Mesenchymal stem cell (in vitro differentiated cells and primary cell): ENCODE measurements around the gene ZC3H13.

Experiments
- DNase-seq: peaks from one replicate; pipeline ENCODE4 v3.0.0-alpha.2; 2013
- H2AFZ ChIP-seq: one replicate; pipeline ENCODE4 v1.6.1; 2013; ENCODE audit warnings: low read depth, mild to moderate bottlenecking, control low read depth, inconsistent platforms, low read length, moderate library complexity
- H2AK5ac ChIP-seq: 2 replicates; pipeline ENCODE4 v1.6.1; 2013; ENCODE audit warnings: low read length, moderate library complexity, mild to moderate bottlenecking, inconsistent platforms; ENCODE audit not compliant: severe bottlenecking
- H2BK120ac ChIP-seq: one replicate; pipeline ENCODE4 v1.6.1; 2013; ENCODE audit warnings: low read depth, mild to moderate bottlenecking, inconsistent platforms, low read length, moderate library complexity
- H2BK12ac ChIP-seq, 2 experiments: one replicate each; pipeline ENCODE4 v1.6.1; 2013; ENCODE audit warnings: inconsistent platforms in 2 of 2, low read length in 2 of 2, mild to moderate bottlenecking in 2 of 2, moderate library complexity in 2 of 2, control low read depth in 1 of 2
- H2BK15ac ChIP-seq: one replicate; pipeline ENCODE4 v1.6.1; 2013; ENCODE audit warnings: mild to moderate bottlenecking, low read depth, inconsistent platforms; ENCODE audit not compliant: poor library complexity, severe bottlenecking
- H2BK5ac ChIP-seq: 2 replicates; pipeline ENCODE4 v1.6.1; 2013; ENCODE audit warnings: low read depth, mild to moderate bottlenecking, low read length, control low read depth, inconsistent platforms; ENCODE audit not compliant: poor library complexity, severe bottlenecking
- H3K14ac ChIP-seq, 2 experiments: one replicate each; pipeline ENCODE4 v1.6.1; 2013; ENCODE audit warnings: inconsistent platforms in 2 of 2, low read length in 2 of 2, control low read depth in 1 of 2, mild to moderate bottlenecking in 1 of 2, moderate library complexity in 1 of 2
- H3K18ac ChIP-seq, 2 experiments: one replicate each; pipeline ENCODE4 v1.6.1; 2013; ENCODE audit warnings: inconsistent platforms in 2 of 2, low read length in 2 of 2, control low read depth in 1 of 2, low read depth in 1 of 2, mild to moderate bottlenecking in 1 of 2
- H3K23ac ChIP-seq, 2 experiments: one replicate each; pipeline ENCODE4 v1.6.1; 2013; ENCODE audit warnings: inconsistent platforms in 2 of 2, low read length in 2 of 2, mild to moderate bottlenecking in 2 of 2, moderate library complexity in 2 of 2, control low read depth in 1 of 2
- H3K27ac ChIP-seq: 2 replicates; pipeline ENCODE4 v1.5.1; 2013; ENCODE audit warnings: mild to moderate bottlenecking, moderate library complexity, low read length, control low read depth, inconsistent platforms; ENCODE audit not compliant: poor library complexity, severe bottlenecking
- H3K27me3 ChIP-seq, 2 experiments: 2 replicates each; pipeline versions ENCODE4 v1.6.1 to v1.7.0; 2013; ENCODE audit warnings: low read length in 2 of 2, mild to moderate bottlenecking in 2 of 2, moderate library complexity in 2 of 2, control low read depth in 1 of 2, inconsistent platforms in 1 of 2; ENCODE audit not compliant: control insufficient read depth in 1 of 2, insufficient read depth in 1 of 2
- H3K36me3 ChIP-seq, 2 experiments: 2 replicates each; pipeline versions ENCODE4 v1.6.1 to v1.7.0; 2013; ENCODE audit warnings: low read length in 2 of 2, control low read depth in 1 of 2, inconsistent platforms in 1 of 2, low read depth in 1 of 2, mild to moderate bottlenecking in 1 of 2; ENCODE audit not compliant: insufficient read depth in 2 of 2, control insufficient read depth in 1 of 2
- H3K4ac ChIP-seq, 2 experiments: one replicate each; pipeline ENCODE4 v1.6.1; 2013; ENCODE audit warnings: inconsistent platforms in 2 of 2, low read length in 2 of 2, mild to moderate bottlenecking in 2 of 2, moderate library complexity in 2 of 2, control low read depth in 1 of 2, low read depth in 1 of 2
- H3K4me1 ChIP-seq: 2 replicates; pipeline ENCODE4 v1.6.1; 2013; ENCODE audit warnings: low read depth, low read length, control low read depth; ENCODE audit not compliant: control insufficient read depth, insufficient read depth
- H3K4me2 ChIP-seq: 2 replicates; pipeline ENCODE4 v1.6.1; 2013; ENCODE audit warnings: low read length, mild to moderate bottlenecking, inconsistent platforms; ENCODE audit not compliant: poor library complexity, severe bottlenecking
- H3K4me3 ChIP-seq, 2 experiments: 2 replicates each; pipeline versions ENCODE4 v1.5.1 to v1.7.0; 2013; ENCODE audit warnings: low read length in 2 of 2, mild to moderate bottlenecking in 2 of 2, control low read depth in 1 of 2, low read depth in 1 of 2; ENCODE audit not compliant: insufficient read depth in 1 of 2
- H3K79me1 ChIP-seq: replicated peaks from 2 replicates; pipeline ENCODE4 v1.6.1; 2013; ENCODE audit warnings: mild to moderate bottlenecking, control low read depth, low read length, inconsistent platforms; ENCODE audit not compliant: poor library complexity, severe bottlenecking
- H3K9ac ChIP-seq: 2 replicates; pipeline ENCODE4 v1.7.0; 2013; ENCODE audit warnings: mild to moderate bottlenecking, low read length, moderate library complexity
- H3K9me3 ChIP-seq: 2 replicates; pipeline ENCODE4 v1.7.0; 2013; ENCODE audit warnings: mild to moderate bottlenecking, low read length; ENCODE audit not compliant: control insufficient read depth
- H4K8ac ChIP-seq: one replicate; pipeline ENCODE4 v1.6.1; 2013; ENCODE audit warnings: inconsistent platforms, mild to moderate bottlenecking, low read length, moderate library complexity
- H4K91ac ChIP-seq: one replicate; pipeline ENCODE4 v1.6.1; 2013; ENCODE audit warnings: mild to moderate bottlenecking, low read length, inconsistent platforms
- WGBS: methylation state at CpG from one replicate; pipeline ENCODE4 v1.1.7; 2013; ENCODE audit warnings: mixed read lengths; 5-methylcytosine and 5-hydroxymethylcytosine counted together

The ZC3H13 gene

GRCh38 chr13:45950386-45951000 is 102.1 kb downstream of the ZC3H13 start:
- H3K36me3 ChIP-seq: peaks cover 5 to 14% of the 10 kb centered on the region in 2 experiments
- no peak overlapping the region for H2BK5ac ChIP-seq
- no peak overlapping the region for H3K4me3 ChIP-seq
- H3K14ac ChIP-seq: no peak overlapping the region
- H3K18ac ChIP-seq: no peak overlapping the region
- no peaks in the 10 kb centered on the region for H3K4me1 ChIP-seq
- H3K79me1 ChIP-seq: no peaks in the 10 kb centered on the region
- no peak overlapping the region for H2BK12ac ChIP-seq
- H4K8ac ChIP-seq: no peak overlapping the region
- H3K23ac ChIP-seq: no peak overlapping the region
- no peak overlapping the region for H3K27ac ChIP-seq
- no peak overlapping the region for H3K4ac ChIP-seq
- H4K91ac ChIP-seq: no peak overlapping the region
- 100% methylated on average over 2 of the region's 4 CpGs for WGBS
- H3K4me2 ChIP-seq: no peak overlapping the region
- no peaks in the 10 kb centered on the region for H3K27me3 ChIP-seq
- DNase-seq: no peak
- H2BK120ac ChIP-seq: no peak overlapping the region
- no peaks in the 10 kb centered on the region for H3K9me3 ChIP-seq
- H2AK5ac ChIP-seq: no peak overlapping the region
- H3K9ac ChIP-seq: no peak overlapping the region
- H2AFZ ChIP-seq: no peak overlapping the region
- H2BK15ac ChIP-seq: no peak overlapping the region

DNA sequence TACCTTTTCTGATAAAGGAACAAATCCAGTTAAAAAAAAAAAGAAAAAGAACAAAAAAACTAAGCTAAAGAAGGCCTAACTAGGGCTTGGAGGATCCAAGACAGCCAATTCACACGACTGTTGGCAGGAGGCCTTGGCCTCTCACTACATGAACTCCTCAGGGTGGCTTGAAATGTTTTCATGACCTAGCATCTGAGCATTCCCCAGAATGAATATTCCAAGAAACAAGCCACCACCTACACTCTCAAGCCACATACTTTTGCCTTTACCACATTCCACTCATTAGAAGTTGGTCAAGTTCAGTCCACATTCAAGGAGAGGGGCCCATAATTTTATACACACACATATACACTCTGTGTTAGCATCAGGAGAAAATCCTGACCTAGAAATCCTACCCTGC is 103.4 kb downstream of the ZC3H13 start:
- Histone ChIP-seq H2AFZ (no peak overlapping the region), H3K18ac (no peak overlapping the region), H3K4ac (no peak overlapping the region), H3K9ac (no peak overlapping the region), H2AK5ac (no peak overlapping the region), H3K23ac (no peak overlapping the region), H2BK120ac (no peak overlapping the region), H3K4me1 (no peaks in the 10 kb centered on the region), H3K4me3 (no peak overlapping the region), H2BK12ac (no peak overlapping the region), H4K91ac (no peak overlapping the region), H4K8ac (no peak overlapping the region), H2BK15ac (no peak overlapping the region), H3K79me1 (no peaks in the 10 kb centered on the region), H3K27me3 (peaks cover 0 to 5% of the 10 kb centered on the region in 2 experiments), H3K27ac (no peak overlapping the region), H2BK5ac (no peak overlapping the region), H3K14ac (no peak overlapping the region), H3K4me2 (no peak overlapping the region), H3K9me3 (no peaks in the 10 kb centered on the region), H3K36me3 (peaks cover under 1 to 5% of the 10 kb centered on the region in 2 experiments)
- WGBS: 100% methylated on average over 1 of the region's 1 CpG
- DNase-seq: no peak

DNA sequence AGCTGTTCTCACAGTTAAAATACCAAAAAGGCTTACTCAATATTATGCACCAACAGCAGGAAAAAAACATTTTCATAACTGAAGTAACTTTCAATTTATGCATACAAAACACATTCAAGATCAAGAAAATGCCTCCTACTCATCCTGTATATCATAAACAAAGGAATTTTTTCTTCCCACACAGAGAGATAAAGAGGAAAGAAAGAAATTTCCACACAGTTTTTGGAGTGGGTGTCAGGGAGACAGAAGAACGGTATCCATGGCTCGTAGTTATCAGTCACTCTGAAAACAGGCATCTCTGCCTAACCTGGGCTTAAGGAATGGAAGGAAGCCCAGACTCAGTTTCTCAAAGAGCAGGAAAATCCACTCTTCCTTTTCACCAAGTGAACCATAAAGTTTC is 108.6 kb downstream of the ZC3H13 start:
- no peak overlapping the region for H2BK12ac ChIP-seq
- DNase-seq: peak; percentile 9
- H4K91ac ChIP-seq: no peak overlapping the region
- 65% methylated on average over 2 of the region's 2 CpGs for WGBS
- H3K27ac ChIP-seq: no peak overlapping the region
- no peaks in the 10 kb centered on the region for H3K9me3 ChIP-seq
- no peaks in the 10 kb centered on the region for H3K4me1 ChIP-seq
- no peak overlapping the region for H3K4me2 ChIP-seq
- no peak overlapping the region for H2BK120ac ChIP-seq
- no peak overlapping the region for H2AK5ac ChIP-seq
- no peak overlapping the region for H2AFZ ChIP-seq
- no peak overlapping the region for H2BK5ac ChIP-seq
- H2BK15ac ChIP-seq: no peak overlapping the region
- peaks cover 7 to 29% of the 10 kb centered on the region in 2 experiments for H3K27me3 ChIP-seq
- H3K18ac ChIP-seq: no peak overlapping the region
- no peaks in the 10 kb centered on the region for H3K79me1 ChIP-seq
- no peak overlapping the region for H4K8ac ChIP-seq
- H3K36me3 ChIP-seq: no peaks in the 10 kb centered on the region
- no peak overlapping the region for H3K23ac ChIP-seq
- H3K4ac ChIP-seq: no peak overlapping the region
- no peak overlapping the region for H3K4me3 ChIP-seq
- H3K9ac ChIP-seq: no peak overlapping the region
- no peak overlapping the region for H3K14ac ChIP-seq

- no peak overlapping the region for H2AK5ac ChIP-seq
- no peak overlapping the region for H3K14ac ChIP-seq
- H3K4me3 ChIP-seq: no peak overlapping the region
- no peak overlapping the region for H3K18ac ChIP-seq
- no peaks in the 10 kb centered on the region for H3K4me1 ChIP-seq
- H2BK15ac ChIP-seq: no peak overlapping the region
- WGBS: 90% methylated on average over 1 of the region's 2 CpGs
- H3K4me2 ChIP-seq: no peak overlapping the region
- H3K4ac ChIP-seq: no peak overlapping the region
- no peak overlapping the region for H3K9ac ChIP-seq
- H2AFZ ChIP-seq: no peak overlapping the region
- no peak overlapping the region for H2BK5ac ChIP-seq
- no peak overlapping the region for H3K27ac ChIP-seq
- H3K9me3 ChIP-seq: no peaks in the 10 kb centered on the region
- no peak for DNase-seq
- no peak overlapping the region for H4K91ac ChIP-seq
- H3K79me1 ChIP-seq: no peaks in the 10 kb centered on the region
- H2BK12ac ChIP-seq: no peak overlapping the region
- H3K27me3 ChIP-seq: peaks cover 7 to 29% of the 10 kb centered on the region in 2 experiments
- H3K23ac ChIP-seq: no peak overlapping the region
- H3K36me3 ChIP-seq: no peaks in the 10 kb centered on the region
- no peak overlapping the region for H4K8ac ChIP-seq
- no peak overlapping the region for H2BK120ac ChIP-seq
Measured at GRCh38 chr13:45943120-45943519, 109.4 kb downstream of the ZC3H13 start.
